Stimulated activated CD8-positive, alpha-beta memory T cell treated with anti-CD3 and anti-CD28 coated beads, Interleukin-4, amount 100 ng/mL, for 1 hour (primary cell): ENCODE data around the gene BMAL1.
"Not testable (repeated sequence)": the region's sequence is repeated elsewhere in the genome, so short reads cannot be mapped to it uniquely, and the experiment has no call there.

ENCODE experiments used
- DNase-seq, 2 donors: peaks; one replicate each; pipeline ENCODE4 v3.0.0-alpha.2; 2020; ENCODE audit warnings: low read depth in 2 of 2, low spot score in 1 of 2

Gene BMAL1

DNA sequence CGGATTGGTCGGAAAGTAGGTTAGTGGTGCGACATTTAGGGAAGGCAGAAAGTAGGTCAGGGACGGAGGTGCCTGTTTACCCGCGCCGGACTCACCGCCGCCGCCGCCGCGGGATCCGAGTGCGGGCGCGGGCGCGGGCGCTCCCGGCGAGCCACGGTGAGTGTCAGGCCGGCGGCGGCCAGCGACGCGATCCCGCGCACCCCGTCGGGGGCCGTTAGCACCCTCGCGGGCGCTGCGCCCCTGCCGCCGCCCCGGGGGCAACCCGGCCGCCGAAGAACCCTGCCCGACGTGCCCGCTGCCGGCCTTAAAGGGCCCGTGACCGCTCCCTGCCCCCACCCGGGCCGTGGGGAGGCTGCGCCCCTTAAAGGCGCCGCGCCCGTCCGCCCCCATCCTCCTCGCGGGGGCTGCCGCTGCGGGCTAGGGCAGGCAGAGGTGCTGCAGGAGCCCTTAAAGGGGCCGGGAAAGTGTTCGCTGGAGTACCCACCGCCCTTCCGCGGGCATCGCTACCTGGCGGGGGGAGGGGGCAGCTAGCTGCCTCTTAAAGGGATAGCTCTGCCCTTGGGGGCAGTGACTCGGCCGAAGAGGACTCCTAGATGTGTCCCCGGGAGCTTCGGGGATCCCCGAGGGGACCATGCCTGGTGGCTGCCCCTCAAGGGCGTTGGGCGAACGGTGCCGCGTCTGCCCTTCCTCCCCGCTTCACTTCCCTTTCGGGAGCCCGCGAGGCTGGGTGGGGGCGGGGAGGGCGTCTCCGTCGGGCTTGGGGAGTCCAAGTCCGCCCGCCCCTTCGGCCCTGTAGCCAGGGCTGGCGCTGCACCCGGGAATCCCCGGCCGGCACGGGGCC is at the start of gene BMAL1:
Gene BMAL1 (plus strand): TSS at position 23 of the 841 bp plus-strand sequence. CDS start 76,519 bp downstream, outside the sequence.
- peak in 1 of 2 donors; percentile 23 for DNase-seq

DNA sequence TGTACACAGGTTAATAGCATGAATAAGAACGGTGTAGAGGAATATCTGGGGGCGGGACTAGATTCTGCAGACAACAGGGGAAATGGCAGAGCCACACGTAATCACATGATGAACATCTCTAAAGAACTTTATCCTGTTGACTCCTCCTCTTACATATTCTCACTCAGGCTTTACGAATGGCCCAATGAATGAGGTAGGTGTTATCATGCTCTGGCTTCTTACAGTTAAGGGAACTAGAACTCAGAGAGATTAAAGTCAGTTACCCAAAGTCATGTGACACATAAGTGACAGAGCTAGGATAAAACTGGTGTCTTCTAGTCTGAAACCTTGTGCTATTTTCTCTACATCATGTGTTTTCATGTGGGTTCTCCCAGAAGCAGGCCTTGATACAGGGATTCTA is 49.0 kb upstream of the BMAL1 start:
- DNase-seq = no peak

DNA sequence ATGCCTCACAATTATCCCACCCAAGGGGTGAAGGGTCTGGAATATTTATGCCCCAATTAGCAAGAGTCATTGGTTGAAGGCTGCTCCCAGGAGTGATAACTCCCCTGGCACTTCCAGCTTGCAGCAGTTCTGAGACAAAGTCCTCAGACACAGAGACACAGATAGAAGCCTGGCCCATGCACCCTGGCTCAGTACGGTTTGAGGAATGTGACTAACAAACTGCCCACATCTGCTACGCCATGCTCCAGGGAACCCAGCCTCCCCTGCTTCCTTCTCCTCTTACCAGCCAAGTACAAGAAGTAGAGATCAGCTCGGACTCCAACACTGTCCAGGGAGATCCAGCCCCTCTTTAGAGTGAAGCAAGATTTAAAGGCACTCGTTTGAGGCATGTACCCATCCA is 48.5 kb upstream of the BMAL1 start:
- DNase-seq = no peak

DNA sequence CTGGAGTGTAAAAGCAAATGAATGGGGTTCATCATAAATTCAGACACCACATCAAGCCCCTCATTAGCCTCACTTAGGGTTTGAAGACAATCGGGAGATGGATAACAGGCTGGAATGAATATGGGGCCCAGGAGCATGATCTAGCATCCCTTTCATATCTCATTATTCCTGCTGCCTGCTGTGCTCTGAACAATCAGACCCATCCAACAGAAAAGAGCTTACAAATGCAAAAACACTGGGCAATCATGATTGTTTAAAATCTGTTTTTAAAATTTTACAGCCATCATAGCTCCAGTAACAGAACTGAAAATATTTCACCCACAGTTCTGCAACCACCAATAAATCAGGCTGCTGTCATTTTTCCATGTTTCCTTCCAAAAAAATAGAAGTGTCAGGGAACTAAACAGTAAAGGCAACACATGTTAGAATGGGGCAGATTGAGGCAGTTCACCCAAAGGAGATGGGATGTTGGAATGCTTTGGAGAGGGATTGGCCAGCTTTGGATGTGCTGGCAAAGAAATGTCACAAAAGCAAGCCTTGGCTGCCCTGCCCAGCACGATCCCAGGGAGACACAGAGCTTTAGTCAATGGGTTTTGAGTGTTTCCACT is 47.8 kb upstream of the BMAL1 start:
- no peak for DNase-seq

DNA sequence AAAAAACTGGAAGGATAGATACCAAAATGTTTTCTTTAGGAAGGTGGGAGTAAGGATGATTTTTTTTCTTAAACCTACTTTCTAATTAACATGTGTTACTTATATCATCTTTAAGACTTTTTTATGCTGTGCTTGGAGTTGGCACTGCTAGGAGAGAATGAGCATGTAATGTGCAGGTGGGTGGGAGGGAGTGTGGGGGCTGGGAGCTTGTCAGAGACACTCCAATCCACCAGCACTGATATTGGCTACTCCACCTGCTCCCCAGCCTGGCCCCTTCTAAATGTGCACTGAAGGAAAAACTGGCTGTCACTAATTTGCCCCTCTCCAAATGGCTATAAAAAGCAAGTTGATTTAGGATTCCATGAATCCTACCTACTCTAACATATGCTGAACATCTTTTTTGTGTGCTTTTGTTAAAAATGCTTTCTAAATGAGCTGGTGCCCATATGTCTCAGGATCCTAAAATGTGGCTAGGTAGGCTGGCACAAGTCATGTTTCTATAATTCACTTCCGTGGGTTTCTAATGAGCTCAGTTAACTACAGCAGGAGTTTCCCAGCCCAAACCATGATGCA is 44.3 kb upstream of the BMAL1 start:
- DNase-seq = no peak

DNA sequence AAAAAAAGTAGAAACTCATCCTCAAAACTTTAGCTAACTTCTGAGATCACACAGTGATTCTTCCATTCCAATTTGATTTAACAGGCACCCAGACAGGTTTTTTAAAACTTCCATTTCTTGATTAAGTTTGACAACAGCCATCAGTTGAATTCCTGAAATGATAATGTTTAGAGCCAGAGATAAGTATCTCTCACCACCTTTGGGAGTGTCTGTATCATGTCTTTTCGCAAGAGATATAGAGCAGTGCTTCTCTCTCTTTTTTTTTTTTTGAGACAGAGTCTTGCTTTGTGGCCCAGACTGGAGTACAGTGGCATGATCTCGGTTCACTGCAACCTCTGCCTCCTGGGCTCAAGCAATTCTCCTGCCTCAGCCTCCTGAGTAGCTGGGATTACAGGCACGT is 41.7 kb upstream of the BMAL1 start:
- no peak for DNase-seq

DNA sequence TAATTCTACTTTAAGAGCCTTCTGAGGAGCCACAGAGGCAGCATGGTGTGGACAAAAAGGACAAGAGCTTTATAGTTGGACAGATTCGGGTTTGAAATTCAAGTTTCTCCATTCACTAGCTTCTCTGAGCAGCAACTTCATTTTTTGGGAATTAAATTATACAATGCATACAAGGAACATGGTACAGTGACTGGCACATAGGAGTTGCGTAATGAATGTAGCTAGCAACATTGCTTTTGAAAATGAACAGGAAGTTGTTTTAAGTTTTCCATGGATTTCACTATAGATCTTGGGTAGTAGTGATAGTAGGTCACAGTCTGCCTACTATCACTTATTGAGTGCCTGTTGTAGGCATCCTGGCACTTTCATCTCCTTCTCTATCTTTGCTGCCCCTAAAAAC is 41.0 kb upstream of the BMAL1 start:
- no peak for DNase-seq

DNA sequence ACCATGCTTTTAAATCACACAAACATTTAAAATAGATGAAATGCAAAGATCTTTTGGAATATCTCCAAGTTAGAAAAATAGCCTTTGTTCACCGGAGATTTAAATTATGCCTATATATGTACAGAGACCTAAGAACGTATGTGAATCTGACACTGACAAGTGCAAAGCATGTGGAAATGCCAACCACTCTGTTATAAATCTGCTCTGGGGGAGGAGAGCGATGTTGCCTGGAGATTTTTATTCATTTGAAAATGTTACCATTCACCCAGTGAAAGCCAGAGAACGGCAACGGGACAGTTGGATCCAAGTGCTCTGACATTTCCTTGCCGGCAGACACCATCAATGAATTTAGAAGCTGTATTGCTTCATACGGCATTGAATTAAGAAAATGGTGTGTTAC is 39.8 kb upstream of the BMAL1 start:
- DNase-seq = no peak

DNA sequence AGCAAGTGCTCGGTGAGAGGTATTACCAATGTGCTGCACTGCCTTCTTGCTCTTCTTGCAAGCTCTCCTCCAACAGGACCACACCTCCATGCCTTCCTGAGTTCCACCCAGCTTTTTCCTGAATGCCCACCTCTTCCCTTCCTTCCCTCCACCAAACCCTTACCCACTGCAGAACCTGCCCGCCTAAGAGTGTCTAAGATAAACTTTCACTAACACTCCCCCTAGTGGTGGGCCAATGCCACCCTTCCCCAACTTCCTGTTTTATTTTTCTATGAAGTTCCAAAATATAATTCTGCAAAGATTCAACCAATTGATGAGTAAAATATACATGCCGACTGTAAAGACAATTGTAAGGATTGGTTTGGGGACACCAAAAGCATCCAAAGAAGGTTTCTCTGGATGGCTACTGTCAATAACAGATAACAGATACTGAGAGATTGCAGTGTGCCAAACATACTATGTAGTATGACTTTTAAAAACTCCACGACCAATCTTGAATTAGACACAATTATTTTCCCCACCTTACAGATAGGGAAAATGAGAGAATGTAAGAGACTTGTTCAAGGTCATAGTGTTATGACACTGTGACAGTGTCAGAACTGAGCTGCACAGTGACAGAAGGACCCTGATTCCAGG is 38.6 kb upstream of the BMAL1 start:
- peak; percentile 15 to 22 for DNase-seq

DNA sequence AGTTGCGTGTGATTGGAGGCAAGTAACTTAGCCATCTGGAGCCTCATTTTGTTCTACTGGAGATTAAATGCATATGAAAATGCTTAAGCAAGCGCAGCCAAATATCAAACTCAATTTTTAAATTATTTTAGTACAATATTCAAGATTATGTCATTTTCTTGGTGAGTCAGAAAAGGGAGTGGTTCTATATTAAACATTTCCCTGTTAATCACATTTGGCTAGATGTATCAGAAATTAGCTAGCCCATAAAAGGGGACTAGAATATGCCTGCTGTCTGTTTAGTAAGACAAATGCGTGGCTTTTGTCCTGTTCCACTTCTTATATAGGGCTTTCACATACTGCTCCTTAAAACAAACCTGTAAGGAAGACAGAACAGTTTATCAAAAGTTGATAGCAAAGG is 35.0 kb upstream of the BMAL1 start:
- DNase-seq = no peak

DNA sequence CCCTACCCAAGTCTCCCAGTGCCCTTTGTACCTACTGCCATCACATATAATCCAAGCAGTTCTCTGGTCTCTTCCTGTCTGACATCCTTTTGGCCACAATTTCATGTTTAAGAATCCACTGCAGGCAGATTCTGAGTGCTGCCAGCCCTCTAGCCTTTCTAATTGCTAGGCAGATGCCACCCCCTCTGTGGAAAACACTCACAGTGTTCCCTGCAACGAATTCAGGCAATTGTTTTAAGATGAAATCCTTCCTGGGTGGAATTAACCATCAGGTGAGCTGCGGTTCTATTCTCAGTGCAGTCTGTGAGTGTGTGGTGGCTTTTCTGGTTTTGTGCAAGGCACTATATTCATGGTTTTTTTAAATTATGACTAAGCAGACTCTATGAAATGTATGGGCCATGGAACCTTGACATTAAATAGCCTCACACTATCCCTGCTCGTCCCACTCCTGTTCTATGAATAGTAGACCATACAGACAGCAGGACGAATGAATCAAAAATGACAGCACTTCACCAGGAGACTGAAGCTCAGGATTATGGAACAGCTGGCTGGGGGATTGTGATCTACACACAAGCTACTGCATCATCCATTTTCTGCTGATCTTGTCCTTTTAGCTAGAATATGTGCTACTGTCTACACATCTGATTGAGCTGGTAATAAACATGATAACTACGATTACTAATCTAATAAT is 29.8 kb upstream of the BMAL1 start:
- DNase-seq = no peak

DNA sequence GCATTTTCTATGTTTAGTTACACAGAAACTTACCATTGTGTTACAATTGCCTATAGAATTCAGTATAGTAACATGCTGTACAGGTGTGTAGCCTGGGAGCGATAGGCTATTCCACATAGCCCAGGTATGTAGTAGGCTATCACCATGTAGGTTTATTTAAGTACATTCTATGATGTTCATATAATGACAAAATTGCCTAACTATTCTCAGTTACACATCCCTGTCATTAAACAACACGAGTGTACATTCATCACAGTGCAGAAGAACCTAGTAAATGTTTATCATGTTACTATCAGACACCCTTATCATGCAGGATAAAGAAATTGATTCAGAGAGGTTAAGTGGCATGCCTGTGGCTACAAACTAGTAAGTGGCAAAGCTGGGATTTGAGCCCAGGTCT is 28.4 kb upstream of the BMAL1 start:
- no peak for DNase-seq

DNA sequence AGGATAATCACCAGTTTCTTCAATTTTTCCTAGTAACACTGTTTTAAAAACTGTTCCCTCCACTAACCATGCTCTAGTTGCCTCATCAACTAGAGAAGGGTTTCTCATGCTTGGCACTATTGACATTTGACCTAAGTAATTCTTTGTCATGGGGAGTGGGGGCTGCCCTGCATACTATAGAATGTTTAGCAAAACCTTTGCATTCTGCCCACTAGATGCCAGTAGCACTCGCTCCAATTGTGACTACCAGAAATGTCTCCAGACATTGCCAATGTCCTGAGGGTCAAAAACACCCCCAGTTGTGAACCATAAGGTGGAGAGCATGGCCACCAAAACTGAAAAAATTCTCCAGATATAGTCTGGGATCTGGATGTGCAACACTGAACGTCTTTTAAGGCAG is 27.6 kb upstream of the BMAL1 start:
- no peak for DNase-seq

DNA sequence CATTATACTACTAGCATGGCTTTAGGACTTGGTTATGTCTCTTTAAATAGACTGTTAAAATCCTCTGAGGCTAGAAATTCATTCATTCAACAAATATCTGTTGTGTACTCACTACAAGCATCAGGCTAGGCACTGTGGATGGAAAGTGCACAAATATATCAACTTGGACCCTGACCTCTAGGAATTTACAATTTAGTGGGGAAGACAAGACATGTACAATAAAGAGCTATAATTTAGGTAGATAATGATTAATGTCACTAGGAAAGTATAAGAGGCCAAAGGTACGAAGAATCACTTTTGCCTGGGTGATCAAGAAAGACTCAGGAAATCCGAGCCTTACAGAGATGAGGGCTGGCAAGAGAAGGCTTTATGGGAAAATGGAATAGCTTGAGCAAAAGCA is 25.6 kb upstream of the BMAL1 start:
- DNase-seq = no peak

DNA sequence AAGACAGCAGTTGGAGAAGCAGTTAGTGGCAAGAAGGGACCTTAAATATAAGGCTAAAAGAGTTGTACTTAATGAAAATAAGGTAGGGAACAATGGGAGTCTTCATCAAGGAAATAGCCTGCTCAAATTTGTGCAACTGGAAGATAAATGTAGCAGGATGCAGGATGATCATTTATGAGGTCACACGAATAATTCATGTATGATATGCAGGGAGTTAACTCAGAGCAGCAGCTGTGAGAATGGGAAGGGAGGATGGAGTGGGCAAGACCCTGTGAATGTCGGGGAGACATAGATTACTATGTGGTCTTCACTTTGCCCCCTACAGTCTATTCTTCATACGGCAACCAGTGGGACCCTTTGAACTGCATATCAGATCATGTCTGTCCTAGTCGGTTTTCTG is 25.2 kb upstream of the BMAL1 start:
- no peak for DNase-seq

DNA sequence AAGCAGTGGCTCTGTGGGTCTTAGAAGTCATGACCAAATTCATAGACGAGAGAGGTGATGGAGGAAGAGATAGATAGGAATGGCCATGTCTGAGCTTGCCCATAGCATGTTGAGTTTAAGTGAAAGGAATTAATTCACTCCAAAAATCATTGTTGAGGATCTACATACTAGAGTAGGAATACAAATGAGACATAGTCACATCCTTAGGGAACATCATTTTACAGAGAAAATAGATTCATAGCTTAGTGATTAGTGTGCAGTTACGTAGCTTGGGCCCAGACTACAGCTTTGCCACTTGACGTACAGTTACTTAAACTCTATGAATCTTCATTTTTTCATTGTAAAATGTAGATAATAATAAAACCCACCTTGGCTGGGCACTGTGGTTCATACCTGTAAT is 21.4 kb upstream of the BMAL1 start:
- no peak for DNase-seq

DNA sequence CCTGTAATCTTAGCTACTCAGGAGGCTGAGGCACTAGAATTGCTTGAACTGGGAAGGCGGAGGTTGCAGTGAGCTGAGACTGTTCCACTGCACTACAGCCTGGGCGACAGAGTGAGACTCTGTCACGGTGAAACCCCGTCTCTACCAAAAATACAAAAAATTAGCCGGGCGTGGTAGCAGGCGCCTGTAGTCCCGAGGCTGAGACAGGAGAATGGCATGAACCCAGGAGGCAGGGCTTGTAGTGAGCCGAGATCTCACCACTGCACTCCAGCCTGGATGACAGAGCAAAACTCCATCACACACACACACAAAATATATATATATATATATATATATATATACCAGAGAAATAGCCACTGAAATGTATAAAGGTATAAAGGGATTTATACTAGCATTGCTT is 19.5 kb upstream of the BMAL1 start:
- not testable (repeated sequence) for DNase-seq

DNA sequence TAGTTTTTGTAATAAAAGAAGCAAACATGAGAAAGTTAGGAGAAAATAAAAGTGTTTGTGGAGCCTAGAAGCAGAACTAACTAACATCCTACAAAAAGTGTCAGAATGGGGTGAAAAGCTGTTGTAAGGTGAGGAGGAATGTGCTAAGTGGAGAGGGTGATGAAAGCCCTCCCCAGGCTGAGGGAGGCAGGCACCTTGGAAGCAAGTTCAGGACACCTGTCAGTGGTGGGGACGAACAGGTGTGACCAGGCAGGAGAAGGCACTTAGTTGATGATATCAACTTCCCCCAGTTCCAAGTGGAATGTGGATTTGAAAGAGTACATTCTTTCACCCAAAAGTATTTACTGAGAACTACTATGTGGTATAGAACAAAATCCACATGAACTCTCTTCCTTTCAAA is 18.7 kb upstream of the BMAL1 start:
- no peak for DNase-seq

DNA sequence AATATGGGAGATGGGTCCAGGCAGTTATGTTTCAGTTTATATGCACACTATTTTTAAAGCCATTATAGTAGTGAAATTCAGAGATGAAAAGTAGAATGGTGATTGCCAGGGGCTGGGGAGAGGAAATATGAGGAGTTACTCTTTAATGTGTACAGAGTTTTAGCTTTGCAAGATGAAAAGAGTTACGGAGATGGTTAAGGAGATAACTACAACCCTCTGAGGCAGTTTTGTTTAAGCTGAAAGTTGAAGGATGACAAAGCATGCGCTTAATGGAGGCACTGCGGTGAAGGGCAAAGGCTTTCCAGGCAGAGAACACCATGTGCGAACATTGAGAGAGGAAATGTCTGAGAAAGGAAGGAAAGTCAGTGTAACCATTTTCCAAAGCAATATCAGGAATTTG is 18.2 kb upstream of the BMAL1 start:
- DNase-seq = no peak

DNA sequence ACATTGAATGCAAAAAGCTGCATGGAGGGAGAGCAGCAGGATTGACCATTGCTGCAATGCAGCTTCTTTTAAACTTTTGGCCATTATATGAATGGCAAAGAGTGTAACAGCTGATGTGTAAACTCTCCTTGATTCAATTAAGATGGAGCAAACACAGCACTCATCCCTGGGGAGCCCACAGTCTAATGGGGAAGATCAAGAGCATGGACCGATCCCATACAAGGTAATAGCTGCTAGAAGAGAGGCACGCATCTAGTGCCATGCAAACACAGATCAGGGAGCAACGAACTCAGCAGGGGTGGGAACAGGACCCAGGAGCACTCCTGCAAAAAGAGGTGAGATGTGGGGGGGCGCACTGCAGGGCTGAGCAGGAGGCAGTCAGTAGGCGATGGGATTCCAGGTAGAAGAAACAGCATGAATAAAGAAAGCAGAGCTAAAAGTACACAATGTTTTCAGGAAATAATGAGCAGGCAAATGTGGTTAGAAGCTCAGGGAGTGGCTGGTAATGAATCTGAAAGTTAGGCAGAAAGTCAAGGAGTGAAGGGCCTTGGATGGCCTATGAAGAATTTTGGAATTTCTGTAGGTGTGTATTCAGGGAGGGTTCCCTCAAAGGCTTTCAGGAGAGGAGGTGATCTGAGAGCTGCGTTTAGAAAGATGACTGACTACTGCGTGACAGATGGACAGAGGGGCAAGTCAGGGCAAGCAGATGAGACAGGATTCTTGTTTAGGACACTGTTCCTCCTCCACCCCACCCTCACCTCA is 17.2 kb upstream of the BMAL1 start:
- no peak for DNase-seq
